Neural cell (in vitro differentiated cells): Measurements from ENCODE around the gene WFDC5. TPM values are rescaled to one million over a fixed set of nuclear protein-coding genes. Genes with fewer than 3 reads are reported as not detected.

ENCODE experiments used
- H2AFZ ChIP-seq: fragments of 200-600, 300-800 bp; sonication (generic), shearing (Covaris generic); 2 replicates; pipeline ENCODE4 v1.6.0; 2014; ENCODE audit warnings: low read depth, mild to moderate bottlenecking, antibody characterized with exemption, low read length, moderate library complexity
- H3F3A ChIP-seq: fragments of 200-600 bp; shearing (Covaris generic); 2 replicates; pipeline ENCODE4 v1.6.1; 2016; ENCODE audit warnings: mild to moderate bottlenecking, moderate library complexity, mixed read lengths, antibody characterized with exemption, low read length; ENCODE audit not compliant: insufficient read depth, poor library complexity, severe bottlenecking
- H3K27ac ChIP-seq: fragments of 200-600, 300-800 bp; sonication (generic), shearing (Covaris generic); 2 replicates; pipeline ENCODE4 v1.5.1; 2014; ENCODE audit warnings: mild to moderate bottlenecking, low read length, moderate library complexity
- H3K27me3 ChIP-seq: fragments of 300-800, 200-600 bp; sonication (generic), shearing (Covaris generic); 2 replicates; pipeline ENCODE4 v1.6.0; 2014; ENCODE audit warnings: mild to moderate bottlenecking, low read depth, low read length, moderate library complexity; ENCODE audit not compliant: insufficient read depth
- H3K36me3 ChIP-seq: fragments of 300-800, 200-600 bp; sonication (generic), shearing (Covaris generic); 2 replicates; pipeline ENCODE4 v1.5.1; 2014; ENCODE audit warnings: mild to moderate bottlenecking, antibody characterized with exemption, low read length, moderate library complexity; ENCODE audit not compliant: insufficient read depth
- H3K4me2 ChIP-seq: fragments of 300-800, 200-600 bp; sonication (generic), shearing (Covaris generic); 2 replicates; pipeline ENCODE4 v1.6.0; 2014; ENCODE audit warnings: mild to moderate bottlenecking, low read length
- H3K4me3 ChIP-seq: fragments of 300-800, 200-600 bp; sonication (generic), shearing (Covaris generic); 2 replicates; pipeline ENCODE4 v1.5.1; 2014; ENCODE audit warnings: mild to moderate bottlenecking, low read length, moderate library complexity
- H3K79me2 ChIP-seq: fragments of 200-600 bp; shearing (Covaris generic); replicated peaks from 2 replicates; pipeline ENCODE4 v1.6.0; 2014; ENCODE audit warnings: mild to moderate bottlenecking, low read length, moderate library complexity; ENCODE audit not compliant: insufficient read depth
- H3K9ac ChIP-seq: fragments of 300-800, 200-600 bp; sonication (generic), shearing (Covaris generic); 2 replicates; pipeline ENCODE4 v1.6.1; 2016; ENCODE audit warnings: mild to moderate bottlenecking, low read length, mixed read lengths
- H3K9me2 ChIP-seq: fragments of 200-600 bp; shearing (Covaris generic); 2 replicates; pipeline ENCODE4 v1.6.1; 2016; ENCODE audit warnings: mild to moderate bottlenecking, low read length, mixed read lengths; ENCODE audit not compliant: insufficient read depth
- H3K9me3 ChIP-seq: fragments of 200-600, 300-800 bp; sonication (generic), shearing (Covaris generic); 2 replicates; pipeline ENCODE4 v1.6.1; 2016; ENCODE audit warnings: mild to moderate bottlenecking, mixed run types, low read length, moderate library complexity, mixed read lengths
- H4K20me1 ChIP-seq: fragments of 200-600 bp; shearing (Covaris generic); 2 replicates; pipeline ENCODE4 v1.6.1; 2016; ENCODE audit warnings: mild to moderate bottlenecking, mixed run types; ENCODE audit not compliant: insufficient read depth
- EP300 ChIP-seq: fragments of 450-650 bp; conservative IDR thresholded peaks from 2 replicates; pipeline ENCODE4 v1.6.1; 2014; ENCODE audit warnings: antibody characterized with exemption, mild to moderate bottlenecking, moderate library complexity; ENCODE audit not compliant: poor library complexity, severe bottlenecking
- EZH2 ChIP-seq: fragments of 200-600, 300-800 bp; shearing (Covaris generic), sonication (generic); IDR thresholded peaks from 2 replicates; pipeline ENCODE4 v1.6.1; 2014; ENCODE audit warnings: antibody characterized with exemption, low read length, borderline replicate concordance, mild to moderate bottlenecking; ENCODE audit not compliant: insufficient read depth, poor library complexity, severe bottlenecking
- MXI1 ChIP-seq: fragments of 450-650 bp; conservative IDR thresholded peaks from 2 replicates; pipeline ENCODE4 v1.6.1; 2014; ENCODE audit warnings: antibody characterized with exemption, mild to moderate bottlenecking; ENCODE audit not compliant: poor library complexity, severe bottlenecking
- POLR2AphosphoS5 ChIP-seq: IDR thresholded peaks from 2 replicates; pipeline ENCODE4 v1.6.1; 2012
- RAD21 ChIP-seq: fragments of 450-650 bp; conservative IDR thresholded peaks from 2 replicates; pipeline ENCODE4 v1.6.1; 2014; ENCODE audit warnings: antibody characterized with exemption, mild to moderate bottlenecking, moderate library complexity
- SMC3 ChIP-seq: fragments of 450-650 bp; conservative IDR thresholded peaks from 2 replicates; pipeline ENCODE4 v1.6.1; 2014; ENCODE audit warnings: antibody characterized with exemption, mild to moderate bottlenecking, moderate library complexity; ENCODE audit not compliant: poor library complexity
- TAF1 ChIP-seq: IDR thresholded peaks from 2 replicates; pipeline ENCODE4 v1.6.1; 2012; ENCODE audit warnings: low read depth
- polyA plus RNA-seq: library from polyadenylated mRNA; depleted of rRNA; stranded (reverse); fragments of >200 nt; gene quantifications from 2 replicates; pipeline ENCODE4 v1.2.3, GENCODE V29; 2014
- TF ChIP-seq, protein P1 (sequence below): fragments of 450-650 bp; IDR thresholded peaks from 2 replicates; pipeline ENCODE4 v1.5.1; 2014; ENCODE audit warnings: antibody characterized with exemption, mild to moderate bottlenecking, moderate library complexity; ENCODE audit not compliant: poor library complexity, severe bottlenecking
- TF ChIP-seq, protein P2 (sequence below): IDR thresholded peaks from 2 replicates; pipeline ENCODE4 v1.6.1; 2012; ENCODE audit warnings: borderline replicate concordance

The WFDC5 gene
- polyA plus RNA-seq, 1 donor from 2014 or later: not detected

DNA sequence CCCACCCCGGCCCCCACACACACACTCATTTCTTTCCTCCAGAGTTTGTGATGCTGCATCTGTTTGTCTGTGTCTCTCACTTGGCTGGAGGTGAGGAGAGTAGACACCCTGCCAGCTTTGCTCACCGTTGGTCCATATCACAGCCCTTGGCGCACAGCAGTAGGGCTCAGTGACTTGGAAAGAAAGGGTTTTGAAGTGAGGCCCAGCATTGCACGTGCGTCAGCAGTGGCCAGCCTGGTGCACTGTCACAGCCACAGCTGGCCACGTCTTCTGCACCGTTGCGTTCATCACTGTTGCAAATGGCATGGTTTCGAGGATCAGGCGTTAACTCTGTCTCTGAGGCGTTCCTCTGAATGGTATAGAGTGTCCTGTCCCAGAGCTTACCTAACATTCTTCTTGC lies 3.7 kb downstream of the WFDC5 start:
- TF ChIP-seq, protein P1, sequence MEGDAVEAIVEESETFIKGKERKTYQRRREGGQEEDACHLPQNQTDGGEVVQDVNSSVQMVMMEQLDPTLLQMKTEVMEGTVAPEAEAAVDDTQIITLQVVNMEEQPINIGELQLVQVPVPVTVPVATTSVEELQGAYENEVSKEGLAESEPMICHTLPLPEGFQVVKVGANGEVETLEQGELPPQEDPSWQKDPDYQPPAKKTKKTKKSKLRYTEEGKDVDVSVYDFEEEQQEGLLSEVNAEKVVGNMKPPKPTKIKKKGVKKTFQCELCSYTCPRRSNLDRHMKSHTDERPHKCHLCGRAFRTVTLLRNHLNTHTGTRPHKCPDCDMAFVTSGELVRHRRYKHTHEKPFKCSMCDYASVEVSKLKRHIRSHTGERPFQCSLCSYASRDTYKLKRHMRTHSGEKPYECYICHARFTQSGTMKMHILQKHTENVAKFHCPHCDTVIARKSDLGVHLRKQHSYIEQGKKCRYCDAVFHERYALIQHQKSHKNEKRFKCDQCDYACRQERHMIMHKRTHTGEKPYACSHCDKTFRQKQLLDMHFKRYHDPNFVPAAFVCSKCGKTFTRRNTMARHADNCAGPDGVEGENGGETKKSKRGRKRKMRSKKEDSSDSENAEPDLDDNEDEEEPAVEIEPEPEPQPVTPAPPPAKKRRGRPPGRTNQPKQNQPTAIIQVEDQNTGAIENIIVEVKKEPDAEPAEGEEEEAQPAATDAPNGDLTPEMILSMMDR: no peak
- TF ChIP-seq MXI1 (no peak), POLR2AphosphoS5 (no peak), EZH2 (no peak), TAF1 (no peak), SMC3 (no peak), EP300 (no peak)
- TF ChIP-seq, protein P2, sequence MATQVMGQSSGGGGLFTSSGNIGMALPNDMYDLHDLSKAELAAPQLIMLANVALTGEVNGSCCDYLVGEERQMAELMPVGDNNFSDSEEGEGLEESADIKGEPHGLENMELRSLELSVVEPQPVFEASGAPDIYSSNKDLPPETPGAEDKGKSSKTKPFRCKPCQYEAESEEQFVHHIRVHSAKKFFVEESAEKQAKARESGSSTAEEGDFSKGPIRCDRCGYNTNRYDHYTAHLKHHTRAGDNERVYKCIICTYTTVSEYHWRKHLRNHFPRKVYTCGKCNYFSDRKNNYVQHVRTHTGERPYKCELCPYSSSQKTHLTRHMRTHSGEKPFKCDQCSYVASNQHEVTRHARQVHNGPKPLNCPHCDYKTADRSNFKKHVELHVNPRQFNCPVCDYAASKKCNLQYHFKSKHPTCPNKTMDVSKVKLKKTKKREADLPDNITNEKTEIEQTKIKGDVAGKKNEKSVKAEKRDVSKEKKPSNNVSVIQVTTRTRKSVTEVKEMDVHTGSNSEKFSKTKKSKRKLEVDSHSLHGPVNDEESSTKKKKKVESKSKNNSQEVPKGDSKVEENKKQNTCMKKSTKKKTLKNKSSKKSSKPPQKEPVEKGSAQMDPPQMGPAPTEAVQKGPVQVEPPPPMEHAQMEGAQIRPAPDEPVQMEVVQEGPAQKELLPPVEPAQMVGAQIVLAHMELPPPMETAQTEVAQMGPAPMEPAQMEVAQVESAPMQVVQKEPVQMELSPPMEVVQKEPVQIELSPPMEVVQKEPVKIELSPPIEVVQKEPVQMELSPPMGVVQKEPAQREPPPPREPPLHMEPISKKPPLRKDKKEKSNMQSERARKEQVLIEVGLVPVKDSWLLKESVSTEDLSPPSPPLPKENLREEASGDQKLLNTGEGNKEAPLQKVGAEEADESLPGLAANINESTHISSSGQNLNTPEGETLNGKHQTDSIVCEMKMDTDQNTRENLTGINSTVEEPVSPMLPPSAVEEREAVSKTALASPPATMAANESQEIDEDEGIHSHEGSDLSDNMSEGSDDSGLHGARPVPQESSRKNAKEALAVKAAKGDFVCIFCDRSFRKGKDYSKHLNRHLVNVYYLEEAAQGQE: no peak
- H3K9me2 ChIP-seq: no peaks in the 10 kb centered on the region
- no peak overlapping the region for H3K4me3 ChIP-seq
- no peaks in the 10 kb centered on the region for H3K27me3 ChIP-seq
- no peaks in the 10 kb centered on the region for H3K9me3 ChIP-seq
- H3F3A ChIP-seq: no peaks in the 10 kb centered on the region
- H4K20me1 ChIP-seq: no peaks in the 10 kb centered on the region
- H3K36me3 ChIP-seq: no peaks in the 10 kb centered on the region
- no peaks in the 10 kb centered on the region for H3K79me2 ChIP-seq
- no peak overlapping the region for H3K4me2 ChIP-seq
- no peak overlapping the region for H3K9ac ChIP-seq
- H2AFZ ChIP-seq: no peak overlapping the region
- H3K27ac ChIP-seq: no peak overlapping the region

DNA sequence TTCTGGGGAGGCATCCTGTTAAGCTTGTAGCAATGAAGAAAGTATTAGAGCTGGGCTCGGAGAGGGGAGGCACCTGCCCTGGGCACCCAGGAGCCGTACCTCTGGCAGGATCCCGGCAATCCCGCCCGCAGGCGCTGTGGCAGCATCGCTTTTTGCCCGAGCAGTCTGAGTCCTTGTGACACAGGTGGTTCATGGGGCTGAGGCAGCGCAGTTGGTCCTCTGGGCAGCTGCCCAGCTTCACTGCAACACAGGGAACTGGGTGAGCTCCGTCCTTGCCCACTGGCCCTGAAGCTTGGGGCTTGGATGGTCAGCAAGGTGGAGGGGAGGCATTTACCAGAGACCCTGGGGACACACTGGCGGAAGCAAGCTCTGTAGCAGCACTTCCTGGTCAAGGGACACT lies 4.7 kb downstream of the WFDC5 start:
- Histone ChIP-seq H2AFZ (no peak overlapping the region), H3K79me2 (no peaks in the 10 kb centered on the region), H3K4me3 (no peak overlapping the region), H3K9ac (no peak overlapping the region), H3K36me3 (no peaks in the 10 kb centered on the region), H3K9me2 (no peaks in the 10 kb centered on the region), H3K27me3 (no peaks in the 10 kb centered on the region), H3K9me3 (no peaks in the 10 kb centered on the region), H4K20me1 (no peaks in the 10 kb centered on the region), H3K27ac (no peak overlapping the region), H3F3A (no peaks in the 10 kb centered on the region), H3K4me2 (no peak overlapping the region)
- no peak for TF ChIP-seq TAF1
- TF ChIP-seq MXI1: no peak
- no peak for TF ChIP-seq EP300
- TF ChIP-seq SMC3: no peak
- no peak for TF ChIP-seq POLR2AphosphoS5
- TF ChIP-seq, protein P1: no peak
- TF ChIP-seq, protein P2: no peak
- TF ChIP-seq RAD21: no peak
- TF ChIP-seq EZH2: no peak
